HG03520 (cell line): Measurements from ENCODE around the gene POP5.

Source experiments
- ATAC-seq: cut with Tn5 transposase; IDR thresholded peaks from one replicate; pipeline ENCODE4 v1.9.1; 2021; ENCODE audit warnings: mild to moderate bottlenecking, moderate library complexity; ENCODE audit not compliant: unreplicated experiment

The POP5 gene

DNA sequence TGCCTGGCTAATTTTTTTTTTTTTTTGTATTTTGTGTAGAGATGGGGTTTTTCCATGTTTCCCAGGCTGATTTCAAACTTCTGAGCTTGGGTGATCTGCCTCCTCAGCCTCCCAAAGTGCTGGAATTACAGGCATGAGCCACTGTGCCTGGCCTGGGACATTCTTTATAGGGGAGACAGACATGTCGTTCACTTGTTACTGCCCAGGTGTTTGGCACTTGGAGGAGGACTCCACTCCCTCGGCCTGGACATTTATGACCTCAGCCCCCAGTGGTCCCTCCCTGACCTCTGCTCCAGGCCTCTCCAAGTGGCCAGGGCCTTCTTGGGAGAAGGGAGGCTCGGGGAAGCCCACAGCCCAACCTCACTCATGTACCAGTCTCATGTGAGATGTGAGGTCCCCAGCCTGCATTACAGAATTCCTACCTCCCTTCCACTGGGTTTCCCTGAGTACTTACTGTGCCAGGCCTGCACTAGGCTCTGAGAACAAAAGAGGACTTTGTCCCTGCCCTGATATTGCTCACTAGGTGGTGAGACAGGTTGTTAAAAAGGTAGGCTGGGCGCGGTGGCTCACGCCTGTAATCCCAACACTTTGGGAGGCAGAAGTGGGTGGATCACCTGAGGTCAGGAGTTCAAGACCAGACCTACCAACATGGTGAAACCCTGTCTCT, 9.7 kb upstream of the POP5 start:
- ATAC-seq = no peak

DNA sequence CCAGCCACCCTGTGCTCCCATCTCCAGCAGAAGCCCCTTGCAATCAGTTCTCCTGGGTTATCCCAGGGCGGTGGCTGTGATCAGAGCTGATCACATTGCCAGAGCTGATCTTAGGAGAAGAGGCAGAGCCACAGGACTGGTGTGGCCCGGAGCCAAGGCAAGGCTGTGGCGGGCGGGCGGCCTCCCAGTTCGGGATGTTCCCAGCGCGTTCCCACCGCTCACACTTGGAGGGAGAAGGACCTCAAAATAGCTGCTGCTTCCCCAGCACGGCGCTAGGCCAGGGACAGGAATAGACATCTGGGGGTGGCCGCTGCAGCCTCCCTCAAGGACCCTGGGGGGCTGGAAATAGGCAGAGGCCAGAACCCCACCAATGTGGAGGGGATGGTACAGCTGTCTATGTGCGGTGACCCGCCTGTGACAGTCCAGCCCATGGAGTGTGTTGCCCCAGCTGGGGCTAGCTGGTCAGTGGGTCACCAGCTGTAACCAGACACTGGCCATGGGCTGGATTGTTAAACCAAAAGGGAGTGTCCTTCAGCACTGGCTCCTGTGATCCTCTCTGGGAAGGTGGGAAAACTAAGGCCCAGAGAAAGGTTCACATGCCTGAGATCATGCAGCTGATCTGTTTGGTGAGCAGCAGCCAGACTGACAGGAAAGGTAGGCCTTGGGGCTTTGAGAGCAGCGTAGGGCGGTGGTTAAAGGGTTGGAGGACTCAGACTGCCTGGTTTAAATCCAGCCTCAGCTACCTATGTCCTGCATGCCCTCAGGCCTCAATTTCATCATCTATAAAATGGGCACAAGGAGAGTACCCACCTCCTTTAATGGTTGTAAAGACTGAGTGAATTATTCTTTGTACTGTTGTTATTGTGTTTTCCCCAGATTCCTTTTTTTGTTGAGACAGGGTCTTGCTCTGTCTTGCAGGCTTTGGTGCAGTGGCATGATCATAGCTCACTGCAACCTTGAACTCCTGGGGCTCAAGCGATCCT, 8.0 kb upstream of the POP5 start:
- no peak for ATAC-seq

DNA sequence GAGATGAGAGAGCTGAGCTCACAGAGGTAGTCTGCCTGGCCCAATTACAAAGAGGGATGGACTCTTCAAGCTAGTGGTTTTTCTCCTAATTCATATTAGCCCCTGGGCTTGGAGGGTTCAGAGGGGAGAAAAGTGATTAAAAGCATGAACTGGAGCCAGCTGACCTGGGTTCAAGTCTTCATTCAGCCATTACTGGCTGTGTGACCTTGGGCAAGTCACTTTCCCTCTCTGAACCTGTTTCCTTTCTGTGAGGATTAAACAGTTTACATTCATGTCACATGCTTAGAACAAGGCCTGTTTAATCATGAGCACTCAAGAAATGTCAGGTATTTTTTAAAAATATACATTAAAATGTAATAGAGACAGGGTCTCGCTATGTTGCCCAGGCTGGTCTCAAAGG, 7.2 kb upstream of the POP5 start:
- no peak for ATAC-seq

DNA sequence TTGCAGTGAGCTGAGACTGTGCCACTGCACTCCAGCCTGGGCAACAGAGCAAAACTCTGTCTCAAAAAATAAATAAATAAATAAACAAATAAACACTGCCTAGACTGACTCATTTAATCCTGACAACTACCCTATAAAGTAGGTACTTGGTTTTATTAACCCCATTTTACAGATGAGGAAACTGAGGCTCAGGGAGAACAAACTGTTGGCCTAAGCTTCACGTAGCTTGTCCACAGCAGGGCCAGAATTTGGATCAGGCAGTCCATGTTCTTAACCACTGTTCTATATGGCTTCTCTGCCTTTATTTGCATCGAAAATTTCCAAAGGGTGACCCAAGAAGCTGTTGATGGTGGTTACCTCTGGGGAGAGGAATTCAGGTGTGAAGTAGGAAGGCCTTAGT, 5.7 kb upstream of the POP5 start:
- ATAC-seq = no peak

GRCh38 chr12:120586206-120586605, 5.0 kb upstream of the POP5 start:
- ATAC-seq = no peak

- no peak for ATAC-seq
Observed at GRCh38 chr12:120584343-120585149, 3.3 kb upstream of the POP5 start.

DNA sequence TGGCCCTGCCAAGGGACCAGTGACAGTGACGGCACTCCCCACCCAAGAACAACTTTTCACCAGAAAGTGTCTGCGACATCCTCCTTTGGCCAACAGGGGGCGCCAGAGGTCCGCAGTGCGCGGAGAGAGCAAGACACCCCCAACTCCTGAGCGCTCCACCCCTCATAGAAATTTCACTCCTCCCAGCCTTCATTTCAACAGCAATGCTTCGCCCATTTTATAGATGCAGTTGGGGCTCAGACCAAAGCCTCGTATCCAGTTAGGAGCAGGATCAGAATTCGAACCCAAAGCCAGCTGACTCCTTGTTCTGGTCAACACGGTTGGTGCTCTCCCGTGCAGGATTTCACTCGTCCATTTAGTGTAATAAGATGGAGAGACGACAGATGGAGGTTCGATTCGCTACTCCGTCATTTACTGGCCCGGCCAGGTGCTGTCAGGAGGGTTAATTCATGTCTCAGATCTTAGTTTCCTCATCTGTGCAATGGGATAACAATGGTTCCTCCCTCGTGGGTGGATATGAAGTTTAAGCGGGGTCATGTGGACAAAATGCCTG, 2.4 kb upstream of the POP5 start:
- ATAC-seq = no peak

GRCh38 chr12:120581998-120582397, 796 bp upstream of the POP5 start:
- no peak for ATAC-seq

- no peak for ATAC-seq
Observed at GRCh38 chr12:120579179-120579578, 2.0 kb downstream of the POP5 start.

GRCh38 chr12:120574106-120574505, 7.1 kb downstream of the POP5 start:
- ATAC-seq = no peak

GRCh38 chr12:120573560-120573959, 7.6 kb downstream of the POP5 start:
- ATAC-seq = no peak

- no peak for ATAC-seq
Observed at GRCh38 chr12:120571299-120571698, 9.9 kb downstream of the POP5 start.

DNA sequence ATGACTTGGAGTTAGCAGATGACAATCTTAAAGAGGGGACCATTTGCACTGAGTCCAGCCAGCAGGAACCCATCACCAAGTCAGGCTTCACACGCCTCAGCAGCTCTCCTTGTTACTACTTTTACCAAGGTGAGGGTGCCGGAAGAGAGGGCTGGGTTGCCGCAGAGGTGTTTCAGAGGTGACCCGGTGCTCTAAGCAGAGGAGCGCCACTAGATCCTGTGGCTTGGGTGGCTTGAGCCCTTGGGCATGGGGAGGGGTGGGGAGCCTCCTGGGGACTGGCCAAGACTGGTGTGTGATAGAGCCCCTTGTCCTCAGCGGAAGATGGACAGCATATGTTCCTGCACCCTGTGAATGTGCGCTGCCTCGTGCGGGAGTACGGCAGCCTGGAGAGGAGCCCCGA, 17.7 kb downstream of the POP5 start:
- no peak for ATAC-seq

DNA sequence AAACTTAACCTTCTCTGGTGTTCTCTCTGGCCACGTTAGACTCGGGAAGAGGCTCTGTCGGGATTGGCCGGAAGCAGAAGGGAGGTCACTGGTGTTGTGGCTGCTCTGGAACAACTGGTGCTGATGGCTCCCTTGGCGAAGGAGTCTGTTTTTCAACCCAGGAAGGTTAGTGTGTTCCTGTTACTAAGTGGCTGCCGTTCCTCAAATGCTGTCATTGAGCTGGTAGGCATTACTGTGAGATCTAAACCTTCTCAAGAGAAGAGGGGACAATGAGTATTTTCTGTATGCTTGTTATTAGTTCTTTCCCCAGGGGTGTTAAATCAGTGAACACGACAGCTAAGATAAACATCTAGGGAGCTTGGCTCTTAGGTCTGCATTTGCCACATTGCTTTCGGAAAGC, 18.3 kb downstream of the POP5 start:
- ATAC-seq = no peak

DNA sequence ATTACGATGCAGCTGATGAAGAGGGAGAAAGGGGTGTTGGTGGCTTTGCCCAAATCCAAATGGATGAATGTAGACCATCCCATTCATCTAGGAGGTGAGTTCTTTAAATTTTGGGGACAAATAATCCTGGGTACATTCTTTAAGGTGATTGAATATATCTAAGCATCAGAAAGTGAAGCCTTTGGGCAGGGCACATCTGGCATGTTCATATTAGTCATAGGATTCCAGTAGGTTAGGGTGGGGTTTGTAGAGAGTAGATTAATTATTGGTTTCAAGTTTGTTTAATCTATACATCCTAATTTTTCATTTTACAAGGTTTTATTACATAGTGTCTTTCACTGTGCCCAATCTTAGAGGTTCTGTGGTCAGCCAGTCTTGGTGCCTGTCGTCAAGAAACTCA, 23.6 kb downstream of the POP5 start:
- ATAC-seq = no peak

- no peak for ATAC-seq
Observed at GRCh38 chr12:120554678-120555077, 26.5 kb downstream of the POP5 start.

GRCh38 chr12:120546050-120546386, 35.2 kb downstream of the POP5 start:
- no peak for ATAC-seq

GRCh38 chr12:120544691-120545090, 36.5 kb downstream of the POP5 start:
- ATAC-seq = no peak

DNA sequence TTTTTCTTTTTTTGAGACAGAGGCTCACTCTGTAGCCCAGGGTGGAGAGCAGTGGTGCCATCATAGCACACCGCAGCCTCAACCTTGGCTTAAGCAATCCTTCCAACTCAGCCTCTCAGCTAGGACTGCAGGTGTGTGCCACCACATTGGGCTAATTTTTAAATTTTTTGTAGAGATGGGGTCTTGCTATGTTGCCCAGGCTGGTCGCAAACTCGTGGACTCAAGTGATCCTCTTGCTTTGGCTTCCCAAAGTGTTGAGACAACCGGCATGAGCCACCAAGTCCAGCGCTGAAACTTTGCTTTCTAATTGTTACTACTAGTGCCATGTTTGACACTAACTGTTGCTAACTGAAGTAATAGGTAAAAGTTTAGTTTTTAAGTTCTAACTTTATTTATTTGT, 39.0 kb downstream of the POP5 start:
- no peak for ATAC-seq

- no peak for ATAC-seq
Observed at GRCh38 chr12:120540445-120540844, 40.8 kb downstream of the POP5 start.

DNA sequence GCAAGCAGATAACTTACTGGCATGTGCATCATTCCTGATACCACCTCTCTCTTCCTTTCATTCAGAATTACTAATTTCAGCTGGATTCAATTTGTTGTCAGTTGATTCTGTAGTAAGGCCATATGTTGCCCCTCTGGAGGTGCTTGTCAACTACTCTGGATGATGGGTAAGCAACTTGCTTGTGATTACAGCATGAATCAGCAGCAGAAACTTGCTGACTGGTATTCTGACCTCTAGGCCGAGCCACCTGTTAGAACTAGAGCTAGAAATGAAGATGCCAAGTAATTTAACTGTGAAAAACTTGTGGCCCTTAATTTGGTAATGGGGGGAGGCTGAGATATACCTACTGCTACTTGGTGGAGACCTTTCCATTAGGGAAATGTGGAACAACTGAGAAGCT, 41.9 kb downstream of the POP5 start:
- ATAC-seq = no peak
